Measurements from ENCODE around the gene CADM2.

DNA sequence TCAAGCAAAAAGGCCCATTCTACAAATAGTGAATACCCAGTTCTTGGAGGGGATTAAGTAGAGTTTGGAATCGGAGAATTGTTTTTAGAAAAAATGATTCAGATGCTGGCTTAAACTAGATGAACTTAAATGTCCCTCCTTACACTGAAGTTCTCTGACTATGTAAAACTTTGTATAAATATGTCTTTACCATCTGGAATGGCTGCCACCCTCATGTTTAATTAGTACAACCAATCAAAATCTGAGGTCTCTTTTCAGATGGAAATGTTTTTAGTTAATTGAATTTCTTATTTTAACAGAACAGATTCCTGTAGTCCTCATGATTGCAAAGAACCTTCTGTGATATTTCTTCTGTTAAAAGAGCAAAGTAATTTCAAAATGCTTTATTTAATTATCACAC is 94.8 kb downstream of the CADM2 start:
- TF ChIP-seq POLR2AphosphoS5 (IDR thresholded peaks at IDR 0.05; ENCODE audit: borderline replicate concordance, low read depth, low read length) (no peak), FOXP2 (optimal IDR thresholded peaks at IDR 0.05; ENCODE audit: control extremely low read depth, extremely low read length, insufficient read depth) (no peak), EZH2 (IDR thresholded peaks at IDR 0.05) (no peak)

Data from SK-N-MC (cell line).